Left forelimb (tissue), 1 donor: ENCODE results near the gene ZNF883.

Experiments
- DNase-seq: peaks from one replicate; pipeline ENCODE4 v3.0.0-alpha.2; 2018; ENCODE audit warnings: low spot score

Gene ZNF883

DNA sequence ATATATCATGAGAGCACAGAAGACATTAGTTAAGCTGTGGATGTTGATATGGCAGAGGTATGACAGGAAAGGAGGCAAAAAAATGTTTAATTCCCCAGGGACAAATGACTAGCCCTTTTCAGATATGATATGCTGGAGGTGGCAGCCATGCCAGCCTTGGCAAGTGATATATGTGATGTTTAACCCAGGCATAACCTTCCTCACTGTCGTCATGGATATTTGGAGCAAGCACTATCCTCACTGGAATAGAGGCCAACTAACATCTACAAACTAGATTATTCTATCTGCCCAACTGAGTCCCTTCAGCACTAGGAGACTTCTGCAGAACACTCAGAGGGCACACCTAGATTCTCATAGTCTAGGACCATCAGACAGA, 94.0 kb downstream of the ZNF883 start:
- no peak for DNase-seq

- no peak for DNase-seq
These were observed 94.7 kb downstream of the ZNF883 start for GRCh38 chr9:112917047-112917986.

DNA sequence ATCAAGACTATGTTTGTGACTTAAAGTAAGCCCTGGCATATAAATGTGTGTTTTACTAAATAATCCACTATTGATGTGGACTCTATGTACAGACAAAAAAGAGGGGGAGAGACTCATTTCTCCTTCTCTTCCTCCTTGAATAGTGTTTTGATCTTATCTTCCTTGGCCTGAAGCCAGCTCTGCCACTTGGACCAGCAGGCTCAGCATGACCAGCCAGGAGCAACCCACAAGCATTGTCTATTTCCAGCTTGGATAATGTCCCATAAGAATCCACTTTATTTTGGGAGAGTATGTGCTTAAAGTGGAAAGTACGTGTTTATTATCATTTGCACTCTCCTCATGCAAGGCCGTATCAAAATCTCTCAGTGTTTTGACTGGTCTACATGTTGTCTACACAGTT, 97.5 kb downstream of the ZNF883 start:
- no peak for DNase-seq

DNA sequence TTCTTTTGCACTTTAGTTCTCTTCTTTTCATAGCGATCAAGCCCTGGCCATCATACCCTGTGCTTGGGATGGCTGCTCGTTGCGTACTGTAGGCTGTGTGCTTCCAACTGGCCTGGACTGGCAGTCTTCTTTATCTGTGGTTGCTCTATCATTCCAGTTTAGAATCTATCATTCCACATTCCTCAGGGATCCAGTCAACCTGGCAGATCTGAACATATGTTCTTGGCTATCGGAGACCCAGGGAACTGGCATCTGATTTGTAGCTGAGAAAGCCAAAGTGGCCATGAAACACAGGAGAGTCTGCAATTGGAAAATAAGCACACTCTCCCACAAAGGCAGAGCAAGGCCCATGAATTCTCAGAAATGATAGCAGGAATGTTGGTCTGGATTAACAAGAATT, 98.7 kb downstream of the ZNF883 start:
- DNase-seq, result no peak

DNA sequence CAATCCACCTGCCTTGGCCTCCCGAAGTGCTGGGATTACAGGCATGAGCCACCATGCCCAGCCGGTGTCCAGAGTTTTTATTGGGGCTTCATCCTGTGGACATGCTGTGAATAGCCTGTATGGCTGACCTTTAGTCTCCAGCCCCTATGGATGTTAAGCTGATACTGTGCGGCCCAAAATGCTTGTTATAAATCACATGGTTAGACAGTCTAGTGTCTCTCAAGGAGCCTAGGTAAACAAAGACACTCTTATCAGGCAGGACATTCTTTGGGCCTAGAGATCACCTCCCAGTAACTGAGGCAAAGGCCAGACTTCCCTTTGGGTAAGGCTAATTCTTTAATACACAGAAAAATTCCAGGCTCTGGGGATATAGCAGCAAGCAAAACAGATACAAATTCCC, 99.4 kb downstream of the ZNF883 start:
- DNase-seq, result no peak

- no peak for DNase-seq
These were observed 100.3 kb downstream of the ZNF883 start for GRCh38 chr9:112911736-112912135.
